IMR-90 (cell line): ENCODE results near the gene SLCO3A1. TPM values are rescaled to one million over a fixed set of nuclear protein-coding genes. Genes with fewer than 3 reads are reported as not detected.

Experiments
- ATAC-seq: fragments of 200-7000 bp; cut with Tn5 transposase; 2 replicates; pipeline ENCODE4 v1.9.1; 2020; ENCODE audit warnings: low read depth, mild to moderate bottlenecking, moderate library complexity
- BruUV-seq: library from RNA; stranded (reverse); fragments of 400-500 nt; replicated peaks from 2 replicates; lab custom pipeline; 2021; lab: Mats Ljungman, UMichigan
- CTCF ChIA-PET: fragments of 300-600 bp; formaldehyde crosslinking; extraction: SDS; loops from one replicate; lab custom pipeline; 2021; ENCODE audit warnings: antibody characterized with exemption; lab: Yijun Ruan, JAX
- POLR2A ChIA-PET: fragments of 300-600 bp; sonication (Branson Sonifier 250); formaldehyde crosslinking; loops from one replicate; lab custom pipeline; 2022; ENCODE audit warnings: antibody characterized with exemption; ENCODE audit not compliant: unreplicated experiment; lab: Charles Lee
- DNase-seq: peaks from one replicate; pipeline ENCODE4 v3.0.0; 2013
- H2AFZ ChIP-seq: replicated peaks from 2 replicates; pipeline ENCODE3; 2013; ENCODE audit warnings: low read length, mild to moderate bottlenecking; ENCODE audit not compliant: poor library complexity
- H2AK5ac ChIP-seq: 2 replicates; pipeline ENCODE4 v1.6.1; 2013; ENCODE audit warnings: low read depth, low read length, inconsistent platforms
- H2AK9ac ChIP-seq: replicated peaks from 2 replicates; pipeline ENCODE3; 2013; ENCODE audit warnings: mild to moderate bottlenecking, low read depth, low read length, moderate library complexity; ENCODE audit not compliant: poor library complexity
- H2BK120ac ChIP-seq: 2 replicates; pipeline ENCODE4 v1.6.1; 2013; ENCODE audit warnings: low read depth, low read length, inconsistent platforms
- H2BK15ac ChIP-seq: 3 replicates; pipeline ENCODE4 v1.6.1; 2013; ENCODE audit warnings: low read depth, low read length, inconsistent platforms
- H2BK20ac ChIP-seq: 2 replicates; pipeline ENCODE4 v1.6.1; 2013; ENCODE audit warnings: low read depth, mild to moderate bottlenecking, inconsistent platforms, low read length, moderate library complexity
- H2BK5ac ChIP-seq: 2 replicates; pipeline ENCODE4 v1.6.1; 2013; ENCODE audit warnings: mild to moderate bottlenecking, low read depth, low read length, inconsistent platforms; ENCODE audit not compliant: poor library complexity, severe bottlenecking
- H3K14ac ChIP-seq: replicated peaks from 2 replicates; pipeline ENCODE4 v1.6.1; 2013; ENCODE audit warnings: low read depth, low read length, inconsistent platforms
- H3K18ac ChIP-seq: 2 replicates; pipeline ENCODE4 v1.6.1; 2013; ENCODE audit warnings: low read depth, low read length, control low read depth
- H3K23ac ChIP-seq: 2 replicates; pipeline ENCODE4 v1.6.1; 2013; ENCODE audit warnings: low read depth, low read length, inconsistent platforms
- H3K27ac ChIP-seq: 2 replicates; pipeline ENCODE4 v1.5.1; 2013; ENCODE audit warnings: mild to moderate bottlenecking, control low read depth, low read length; ENCODE audit not compliant: insufficient read depth
- H3K27me3 ChIP-seq: 2 replicates; pipeline ENCODE4 v1.6.1; 2013; ENCODE audit warnings: low read length; ENCODE audit not compliant: control insufficient read depth, insufficient read depth
- H3K36me3 ChIP-seq: 2 replicates; pipeline ENCODE4 v1.6.1; 2013; ENCODE audit warnings: low read length, mixed read lengths; ENCODE audit not compliant: control insufficient read depth, insufficient read depth
- H3K4ac ChIP-seq: 2 replicates; pipeline ENCODE4 v1.6.1; 2013; ENCODE audit warnings: low read depth, low read length, inconsistent platforms
- H3K4me1 ChIP-seq: 2 replicates; pipeline ENCODE4 v1.6.1; 2013; ENCODE audit warnings: low read length, mixed read lengths; ENCODE audit not compliant: control insufficient read depth, insufficient read depth
- H3K4me2 ChIP-seq: 2 replicates; pipeline ENCODE4 v1.6.1; 2013; ENCODE audit warnings: low read depth, mild to moderate bottlenecking, control low read depth, low read length, moderate library complexity
- H3K4me3 ChIP-seq: 2 replicates; pipeline ENCODE4 v1.5.1; 2013; ENCODE audit warnings: low read depth, mild to moderate bottlenecking, control low read depth, low read length, moderate library complexity; ENCODE audit not compliant: insufficient read depth
- H3K56ac ChIP-seq: 2 replicates; pipeline ENCODE4 v1.6.1; 2013; ENCODE audit warnings: low read length, inconsistent platforms; ENCODE audit not compliant: insufficient read depth; ENCODE audit errors: extremely low read depth
- H3K79me1 ChIP-seq, 2 experiments: 2 replicates each; pipeline ENCODE4 v1.6.1; 2013; ENCODE audit warnings: low read length in 2 of 2, inconsistent platforms in 1 of 2, low read depth in 1 of 2
- H3K9ac ChIP-seq: 2 replicates; pipeline ENCODE4 v1.6.1; 2013; ENCODE audit warnings: low read depth, low read length, control low read depth
- H3K9me1 ChIP-seq: 2 replicates; pipeline ENCODE4 v1.6.1; 2013; ENCODE audit warnings: low read length, inconsistent platforms; ENCODE audit not compliant: insufficient read depth
- H3K9me3 ChIP-seq: 2 replicates; pipeline ENCODE4 v1.6.1; 2013; ENCODE audit warnings: low read length; ENCODE audit not compliant: control insufficient read depth, insufficient read depth
- H4K20me1 ChIP-seq: 2 replicates; pipeline ENCODE4 v1.6.1; 2013; ENCODE audit warnings: low read length, inconsistent platforms; ENCODE audit not compliant: insufficient read depth
- H4K5ac ChIP-seq: 2 replicates; pipeline ENCODE4 v1.6.1; 2013; ENCODE audit warnings: mild to moderate bottlenecking, low read depth, low read length, control low read depth
- H4K8ac ChIP-seq, 2 experiments: 2 replicates each; pipeline ENCODE4 v1.6.1; 2013; ENCODE audit warnings: low read depth in 2 of 2, low read length in 2 of 2, control low read depth in 1 of 2, inconsistent platforms in 1 of 2
- H4K91ac ChIP-seq: 2 replicates; pipeline ENCODE4 v1.6.1; 2013; ENCODE audit warnings: low read depth, low read length, inconsistent platforms; ENCODE audit not compliant: insufficient read depth
- BHLHE40 ChIP-seq: fragments of 150-350 bp; IDR thresholded peaks from 2 replicates; pipeline ENCODE4 v1.6.1; 2016; ENCODE audit warnings: mild to moderate bottlenecking, low read depth, low read length
- CEBPB ChIP-seq: IDR thresholded peaks from 2 replicates; pipeline ENCODE4 v1.6.1; 2012; ENCODE audit warnings: low read depth, low read length, improper control_type of control experiment
- CHD1 ChIP-seq: IDR thresholded peaks from 2 replicates; pipeline ENCODE4 v1.6.1; 2012; ENCODE audit warnings: low read depth, low read length, improper control_type of control experiment
- ELK1 ChIP-seq: fragments of 150-350 bp; IDR thresholded peaks from 2 replicates; pipeline ENCODE4 v1.6.1; 2016; ENCODE audit warnings: low read depth, mild to moderate bottlenecking, low read length, moderate library complexity, borderline replicate concordance
- FOS ChIP-seq: fragments of 150-350 bp; IDR thresholded peaks from 2 replicates; pipeline ENCODE4 v1.6.1; 2016; ENCODE audit warnings: low read depth, low read length
- MAFK ChIP-seq: IDR thresholded peaks from 2 replicates; pipeline ENCODE4 v1.6.1; 2012; ENCODE audit warnings: low read depth, low read length, improper control_type of control experiment
- MAZ ChIP-seq: IDR thresholded peaks from 2 replicates; pipeline ENCODE4 v1.6.1; 2012; ENCODE audit warnings: low read depth, mild to moderate bottlenecking, low read length, improper control_type of control experiment, moderate library complexity, borderline replicate concordance
- MXI1 ChIP-seq: IDR thresholded peaks from 2 replicates; pipeline ENCODE4 v1.6.1; 2012; ENCODE audit warnings: low read depth, mild to moderate bottlenecking, low read length, moderate library complexity, borderline replicate concordance
- NFE2L2 ChIP-seq: fragments of 150-350 bp; IDR thresholded peaks from 2 replicates; pipeline ENCODE4 v1.6.1; 2016; ENCODE audit warnings: low read depth, mild to moderate bottlenecking, low read length
- POLR2A ChIP-seq: IDR thresholded peaks from 2 replicates; pipeline ENCODE4 v1.6.1; 2012; ENCODE audit warnings: mild to moderate bottlenecking, low read depth, low read length
- RAD21 ChIP-seq: IDR thresholded peaks from 2 replicates; pipeline ENCODE4 v1.6.1; 2012; ENCODE audit warnings: low read length, improper control_type of control experiment
- RCOR1 ChIP-seq: IDR thresholded peaks from 2 replicates; pipeline ENCODE4 v1.6.1; 2012; ENCODE audit warnings: mild to moderate bottlenecking, low read length, improper control_type of control experiment; ENCODE audit not compliant: insufficient replicate concordance
- RFX5 ChIP-seq: IDR thresholded peaks from 2 replicates; pipeline ENCODE4 v1.8.0; 2012; ENCODE audit warnings: low read depth, mild to moderate bottlenecking, low read length, moderate library complexity
- SMC3 ChIP-seq: fragments of 150-350 bp; IDR thresholded peaks from 2 replicates; pipeline ENCODE4 v1.6.1; 2016; ENCODE audit warnings: low read depth, mild to moderate bottlenecking, antibody characterized with exemption, low read length, moderate library complexity
- WGBS, 2 experiments: methylation state at CpG; one replicate each; pipeline versions ENCODE4 v1.1.5 to v1.1.7; 2013; ENCODE audit warnings: missing lambda C conversion rate in 2 of 2; ENCODE audit not compliant: insufficient read length in 1 of 2; ENCODE audit errors: extremely low coverage in 2 of 2; 5-methylcytosine and 5-hydroxymethylcytosine counted together
- dilution Hi-C: fragments of 300-500 bp; cut with HindIII; formaldehyde crosslinking; loops from one replicate; pipeline ENCODE4 v1.14.3; 2018; ENCODE audit warnings: low sequenced_read_pairs; ENCODE audit not compliant: unreplicated experiment
- in situ Hi-C: fragments of 300-500 bp; cut with MboI; formaldehyde crosslinking; loops from 3 replicates; pipeline ENCODE4 v1.14.3; 2019; ENCODE audit warnings: low sequenced_read_pairs, inconsistent platforms, mixed read lengths
- intact Hi-C: fragments of 100-400 bp; cut with micrococcal nuclease; formaldehyde crosslinking; loops from 2 replicates; pipeline ENCODE4 v1.10.0; 2022
- polyA plus RNA-seq, 3 experiments: library from polyadenylated mRNA; depleted of rRNA; stranded (reverse); fragments of >200 nt; gene quantifications; 2 replicates each; pipeline ENCODE4 v1.2.3, GENCODE V29; 2012; ENCODE audit warnings: low replicate concordance in 1 of 3
- total RNA-seq: library from RNA; depleted of rRNA; stranded (reverse); fragments of >200 nt; gene quantifications from 2 replicates; pipeline ENCODE4 v1.2.3, GENCODE V29; 2012
- TF ChIP-seq, protein P1 (sequence below): conservative IDR thresholded peaks from 2 replicates; pipeline ENCODE4 v1.5.1; 2012; ENCODE audit warnings: mild to moderate bottlenecking, low read depth, low read length, improper control_type of control experiment
- TF ChIP-seq, protein P2 (sequence below): fragments of 150-350 bp; IDR thresholded peaks from 2 replicates; pipeline ENCODE4 v1.6.1; 2017; ENCODE audit warnings: mild to moderate bottlenecking, antibody characterized with exemption, low read length, low read depth

The SLCO3A1 gene
- total and polyA plus RNA-seq, 2 of the 4 experiments (the other 2 are of a cell fraction): 4.7 to 8.1 TPM

DNA sequence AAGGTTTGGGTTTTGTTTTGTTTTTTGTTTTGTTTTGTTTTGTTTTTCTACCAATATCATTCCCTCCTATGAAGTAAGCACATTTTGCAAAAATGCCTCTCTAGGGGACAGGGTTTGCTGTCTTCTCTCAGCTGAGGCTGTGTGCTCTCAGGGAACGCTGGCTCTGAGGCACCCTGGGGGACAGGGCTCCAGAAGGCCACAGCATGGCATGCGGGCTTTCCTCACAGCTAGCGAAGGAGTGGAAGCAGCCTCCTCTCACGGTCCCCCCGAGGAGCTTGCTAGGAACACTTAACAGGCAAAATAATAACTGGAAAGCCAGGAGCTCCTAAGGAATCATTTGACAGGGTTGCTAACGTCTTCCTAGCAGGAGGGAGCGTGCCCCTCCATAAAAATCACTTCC is 312.5 kb downstream of the SLCO3A1 start:
- no peak overlapping the region for H2BK15ac ChIP-seq
- H2AK9ac ChIP-seq: no peak overlapping the region
- H3K9me1 ChIP-seq: no peaks in the 10 kb centered on the region
- no peaks in the 10 kb centered on the region for H3K36me3 ChIP-seq
- ChIA-PET CTCF (no interaction called here), POLR2A (no interaction called here)
- in situ Hi-C loops (no loop called here), dilution Hi-C loops (no loop called here), intact Hi-C loops (no loop called here)
- no peak overlapping the region for H4K8ac ChIP-seq
- no peaks in the 10 kb centered on the region for H3K27me3 ChIP-seq
- BruUV-seq: no TSS peak
- no peak overlapping the region for H2AK5ac ChIP-seq
- no peak overlapping the region for H4K91ac ChIP-seq
- no peak overlapping the region for H2BK20ac ChIP-seq
- H3K9me3 ChIP-seq: no peaks in the 10 kb centered on the region
- WGBS, 2 experiments: 8% methylated on average over 2 of the region's 7 CpGs; no CpG with 5 or more reads in 1 of the 2 experiments
- no peak overlapping the region for H3K14ac ChIP-seq
- ATAC-seq (no peak), DNase-seq (no peak)
- no peaks in the 10 kb centered on the region for H4K20me1 ChIP-seq
- H3K4me1 ChIP-seq: peaks cover 2% of the 10 kb centered on the region; the same call in 1 of the 2 replicates
- no peak overlapping the region for H2BK5ac ChIP-seq
- H3K4me3 ChIP-seq: no peak overlapping the region
- H4K5ac ChIP-seq: no peak overlapping the region
- no peaks in the 10 kb centered on the region for H3K79me1 ChIP-seq
- no peak overlapping the region for H3K9ac ChIP-seq
- H3K56ac ChIP-seq: no peak overlapping the region
- H3K27ac ChIP-seq: no peak overlapping the region
- no peak for TF ChIP-seq NFE2L2
- TF ChIP-seq RAD21: no peak
- TF ChIP-seq CEBPB: no peak
- TF ChIP-seq MAFK: no peak
- no peak for TF ChIP-seq RFX5
- TF ChIP-seq RCOR1: no peak
- TF ChIP-seq FOS: no peak
- no peak for TF ChIP-seq MAZ
- TF ChIP-seq SMC3: no peak
- no peak for TF ChIP-seq POLR2A
- TF ChIP-seq, protein P1, sequence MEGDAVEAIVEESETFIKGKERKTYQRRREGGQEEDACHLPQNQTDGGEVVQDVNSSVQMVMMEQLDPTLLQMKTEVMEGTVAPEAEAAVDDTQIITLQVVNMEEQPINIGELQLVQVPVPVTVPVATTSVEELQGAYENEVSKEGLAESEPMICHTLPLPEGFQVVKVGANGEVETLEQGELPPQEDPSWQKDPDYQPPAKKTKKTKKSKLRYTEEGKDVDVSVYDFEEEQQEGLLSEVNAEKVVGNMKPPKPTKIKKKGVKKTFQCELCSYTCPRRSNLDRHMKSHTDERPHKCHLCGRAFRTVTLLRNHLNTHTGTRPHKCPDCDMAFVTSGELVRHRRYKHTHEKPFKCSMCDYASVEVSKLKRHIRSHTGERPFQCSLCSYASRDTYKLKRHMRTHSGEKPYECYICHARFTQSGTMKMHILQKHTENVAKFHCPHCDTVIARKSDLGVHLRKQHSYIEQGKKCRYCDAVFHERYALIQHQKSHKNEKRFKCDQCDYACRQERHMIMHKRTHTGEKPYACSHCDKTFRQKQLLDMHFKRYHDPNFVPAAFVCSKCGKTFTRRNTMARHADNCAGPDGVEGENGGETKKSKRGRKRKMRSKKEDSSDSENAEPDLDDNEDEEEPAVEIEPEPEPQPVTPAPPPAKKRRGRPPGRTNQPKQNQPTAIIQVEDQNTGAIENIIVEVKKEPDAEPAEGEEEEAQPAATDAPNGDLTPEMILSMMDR: no peak
- TF ChIP-seq, protein P2, sequence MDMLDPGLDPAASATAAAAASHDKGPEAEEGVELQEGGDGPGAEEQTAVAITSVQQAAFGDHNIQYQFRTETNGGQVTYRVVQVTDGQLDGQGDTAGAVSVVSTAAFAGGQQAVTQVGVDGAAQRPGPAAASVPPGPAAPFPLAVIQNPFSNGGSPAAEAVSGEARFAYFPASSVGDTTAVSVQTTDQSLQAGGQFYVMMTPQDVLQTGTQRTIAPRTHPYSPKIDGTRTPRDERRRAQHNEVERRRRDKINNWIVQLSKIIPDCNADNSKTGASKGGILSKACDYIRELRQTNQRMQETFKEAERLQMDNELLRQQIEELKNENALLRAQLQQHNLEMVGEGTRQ: no peak
- no peak for TF ChIP-seq CHD1
- TF ChIP-seq MXI1: no peak
- TF ChIP-seq BHLHE40: no peak
- TF ChIP-seq ELK1: no peak
- H3K4ac ChIP-seq: no peak overlapping the region
- H3K18ac ChIP-seq: no peak overlapping the region
- no peak overlapping the region for H3K4me2 ChIP-seq
- H3K23ac ChIP-seq: no peak overlapping the region
- no peak overlapping the region for H2AFZ ChIP-seq
- H2BK120ac ChIP-seq: no peak overlapping the region
